GM12872 (cell line): Measurements from ENCODE around the gene CPHXL.

Experiments
- TF ChIP-seq, protein P1 (sequence below): IDR thresholded peaks from 3 replicates; pipeline ENCODE4 v1.5.1; 2011; ENCODE audit warnings: low read depth, mild to moderate bottlenecking, low read length, moderate library complexity; ENCODE audit not compliant: insufficient read depth

The CPHXL gene

DNA sequence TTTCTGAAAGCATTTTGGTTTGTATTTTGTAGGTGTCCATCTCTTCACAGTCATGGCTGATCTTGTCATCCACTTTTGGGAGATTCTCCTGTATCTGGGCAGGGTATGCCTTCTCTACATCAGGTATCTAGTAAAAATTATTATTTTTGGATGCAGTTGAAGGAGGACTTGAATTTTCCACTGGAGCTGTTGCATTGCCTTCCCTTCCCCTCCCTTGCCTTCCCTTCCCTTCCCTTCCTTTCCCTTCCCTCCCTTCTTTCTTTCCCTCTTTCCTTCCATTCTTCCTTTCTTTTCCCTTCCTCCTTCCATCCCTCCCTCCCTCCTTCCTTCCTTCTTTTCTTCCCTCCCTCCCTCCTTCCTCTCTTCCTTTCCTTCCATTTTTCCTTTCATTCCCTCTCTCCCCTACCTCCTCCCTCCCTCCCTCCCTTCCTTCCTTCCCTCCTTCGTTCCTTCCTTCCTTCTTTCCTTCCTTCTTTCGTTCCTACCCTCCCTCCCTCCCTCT is 33.8 kb upstream of the CPHXL start:
- TF ChIP-seq, protein P1, sequence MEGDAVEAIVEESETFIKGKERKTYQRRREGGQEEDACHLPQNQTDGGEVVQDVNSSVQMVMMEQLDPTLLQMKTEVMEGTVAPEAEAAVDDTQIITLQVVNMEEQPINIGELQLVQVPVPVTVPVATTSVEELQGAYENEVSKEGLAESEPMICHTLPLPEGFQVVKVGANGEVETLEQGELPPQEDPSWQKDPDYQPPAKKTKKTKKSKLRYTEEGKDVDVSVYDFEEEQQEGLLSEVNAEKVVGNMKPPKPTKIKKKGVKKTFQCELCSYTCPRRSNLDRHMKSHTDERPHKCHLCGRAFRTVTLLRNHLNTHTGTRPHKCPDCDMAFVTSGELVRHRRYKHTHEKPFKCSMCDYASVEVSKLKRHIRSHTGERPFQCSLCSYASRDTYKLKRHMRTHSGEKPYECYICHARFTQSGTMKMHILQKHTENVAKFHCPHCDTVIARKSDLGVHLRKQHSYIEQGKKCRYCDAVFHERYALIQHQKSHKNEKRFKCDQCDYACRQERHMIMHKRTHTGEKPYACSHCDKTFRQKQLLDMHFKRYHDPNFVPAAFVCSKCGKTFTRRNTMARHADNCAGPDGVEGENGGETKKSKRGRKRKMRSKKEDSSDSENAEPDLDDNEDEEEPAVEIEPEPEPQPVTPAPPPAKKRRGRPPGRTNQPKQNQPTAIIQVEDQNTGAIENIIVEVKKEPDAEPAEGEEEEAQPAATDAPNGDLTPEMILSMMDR: no peak

DNA sequence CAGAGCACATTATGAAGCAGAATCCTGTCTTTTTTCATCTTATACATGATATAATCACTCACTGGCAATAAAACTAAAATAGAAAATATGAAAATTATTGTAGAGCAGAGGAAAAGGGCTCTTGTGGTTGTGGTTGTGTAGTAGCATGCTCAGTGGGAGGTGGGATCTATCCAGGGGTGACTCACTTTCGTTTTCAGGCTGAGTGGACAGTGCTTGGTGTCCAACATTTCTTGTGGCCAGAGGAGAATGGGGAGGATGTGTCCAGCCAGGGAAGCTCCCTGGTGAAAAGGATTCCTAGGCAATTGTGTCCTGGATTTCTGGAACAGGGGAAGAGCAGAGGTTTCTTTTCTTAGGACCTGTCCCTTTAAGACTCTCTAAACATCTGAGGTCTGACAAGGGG is 31.9 kb upstream of the CPHXL start:
- TF ChIP-seq, protein P1: no peak

DNA sequence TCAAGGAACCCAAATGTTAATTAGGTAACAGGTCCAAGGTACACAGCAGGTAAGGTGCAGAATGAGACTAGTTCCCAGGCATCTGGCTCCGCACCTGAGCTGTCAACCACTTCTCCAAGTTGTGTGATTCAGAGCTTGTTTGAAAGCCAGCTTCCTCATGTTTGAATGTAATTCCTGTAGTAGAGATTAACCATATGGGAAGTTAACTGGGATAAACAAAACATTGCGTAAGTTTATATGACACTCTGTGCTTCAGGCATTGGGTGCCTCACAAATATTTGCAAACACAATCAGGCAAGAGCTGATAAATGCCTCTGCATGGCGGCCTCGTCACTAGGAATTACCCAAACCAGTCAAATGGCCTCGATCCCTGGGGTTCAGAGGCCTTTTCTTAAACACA is 27.9 kb upstream of the CPHXL start:
- TF ChIP-seq, protein P1: no peak

DNA sequence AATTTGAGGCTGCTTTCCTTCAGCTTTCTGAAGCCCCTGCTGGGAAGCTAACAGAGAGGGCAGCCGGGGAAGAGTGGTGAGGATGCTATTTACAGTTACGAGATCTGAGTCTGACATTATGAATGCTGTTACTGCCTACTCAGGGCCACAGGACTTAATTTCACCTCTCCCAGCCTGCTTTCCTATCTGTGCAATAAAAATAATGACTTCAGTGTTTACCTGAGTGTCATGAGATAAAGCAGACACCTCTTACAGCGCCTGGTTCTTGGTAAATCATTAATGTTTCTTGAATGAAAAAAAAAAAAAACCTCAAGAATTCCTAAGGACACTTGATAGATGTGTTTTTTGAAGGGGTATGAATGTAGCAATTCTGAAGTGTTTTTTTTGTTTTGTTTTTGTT is 24.2 kb upstream of the CPHXL start:
- TF ChIP-seq, protein P1: no peak

DNA sequence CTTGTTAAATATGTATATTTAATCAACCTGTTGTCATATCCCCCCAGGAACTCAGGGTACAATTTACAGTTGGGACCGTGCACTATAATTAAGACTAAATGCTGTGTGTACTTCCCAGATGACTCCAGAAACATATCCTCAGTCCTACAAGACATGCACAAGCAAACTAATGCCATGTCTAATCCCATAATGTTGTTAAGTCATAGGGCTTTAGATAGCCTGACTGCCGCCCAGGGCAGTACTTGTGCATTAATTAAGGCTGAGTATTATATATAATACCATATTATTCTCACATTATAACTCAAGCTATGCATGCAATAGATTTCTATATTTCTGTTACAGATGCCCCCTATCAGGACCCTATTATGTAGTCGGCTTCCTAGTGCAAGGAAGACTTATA is 20.1 kb upstream of the CPHXL start:
- TF ChIP-seq, protein P1: no peak

DNA sequence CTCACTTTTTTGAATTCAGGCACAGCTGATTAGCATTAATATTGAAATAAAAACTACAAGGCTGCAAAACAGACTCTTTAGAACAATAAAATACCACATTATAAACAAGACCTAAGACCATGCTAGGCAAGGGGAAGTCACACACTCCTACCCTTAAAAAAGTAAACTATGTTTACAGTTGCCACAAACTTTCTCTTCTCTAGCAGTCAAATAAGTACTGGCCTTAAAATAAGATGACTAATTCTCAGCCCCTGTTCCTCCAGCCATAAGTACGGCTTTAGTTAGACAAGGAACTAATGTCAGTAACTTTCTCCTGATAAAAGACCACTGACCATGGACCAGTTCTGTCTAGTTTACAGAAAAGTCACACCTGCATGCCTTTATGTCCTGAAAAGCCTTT is 19.5 kb upstream of the CPHXL start:
- TF ChIP-seq, protein P1: no peak

DNA sequence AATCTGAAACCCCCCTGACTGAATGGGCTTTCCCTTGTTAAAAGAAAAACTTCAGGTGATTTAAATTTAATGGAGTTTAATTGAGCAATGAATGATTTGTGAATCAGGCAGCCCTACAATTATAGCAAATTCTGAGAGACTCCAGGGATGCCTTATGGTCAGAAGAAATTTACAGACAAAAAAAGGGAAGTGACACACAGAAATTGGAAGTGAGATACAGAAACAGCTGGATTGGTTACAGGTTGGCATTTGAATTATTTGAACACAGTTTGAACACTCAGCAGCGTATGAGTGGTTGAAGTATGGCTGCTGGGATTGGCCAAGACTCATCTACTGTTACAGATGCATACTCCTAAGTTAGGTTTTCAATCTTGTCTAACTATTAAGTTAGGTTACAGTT is 19.0 kb upstream of the CPHXL start:
- TF ChIP-seq, protein P1: no peak
